RPMI8226 (cell line): ENCODE data around the gene RBFOX1.

Experiments used
- DNase-seq: peaks from one replicate; pipeline ENCODE4 v3.0.0-alpha.2; 2015

RBFOX1 gene

DNA sequence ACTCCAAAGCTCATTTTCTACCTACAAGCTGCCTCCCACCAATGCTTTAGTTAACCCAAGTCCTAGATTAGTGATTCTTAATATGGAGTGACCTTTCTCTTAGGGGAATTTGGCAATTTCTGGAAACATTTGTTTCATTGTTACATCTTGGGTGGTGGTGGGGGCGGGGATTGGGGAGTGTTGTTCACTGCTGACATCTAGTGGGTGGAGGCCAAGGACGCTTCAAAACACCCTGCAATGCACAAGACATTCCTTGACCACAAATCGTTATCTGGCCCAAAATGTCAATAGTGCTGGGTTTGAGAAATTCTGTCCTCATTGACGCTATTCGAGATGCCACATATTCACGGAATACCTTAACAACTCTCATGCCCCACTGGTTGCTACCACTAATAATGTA, 282.9 kb downstream of the RBFOX1 start:
- DNase-seq = no peak

DNA sequence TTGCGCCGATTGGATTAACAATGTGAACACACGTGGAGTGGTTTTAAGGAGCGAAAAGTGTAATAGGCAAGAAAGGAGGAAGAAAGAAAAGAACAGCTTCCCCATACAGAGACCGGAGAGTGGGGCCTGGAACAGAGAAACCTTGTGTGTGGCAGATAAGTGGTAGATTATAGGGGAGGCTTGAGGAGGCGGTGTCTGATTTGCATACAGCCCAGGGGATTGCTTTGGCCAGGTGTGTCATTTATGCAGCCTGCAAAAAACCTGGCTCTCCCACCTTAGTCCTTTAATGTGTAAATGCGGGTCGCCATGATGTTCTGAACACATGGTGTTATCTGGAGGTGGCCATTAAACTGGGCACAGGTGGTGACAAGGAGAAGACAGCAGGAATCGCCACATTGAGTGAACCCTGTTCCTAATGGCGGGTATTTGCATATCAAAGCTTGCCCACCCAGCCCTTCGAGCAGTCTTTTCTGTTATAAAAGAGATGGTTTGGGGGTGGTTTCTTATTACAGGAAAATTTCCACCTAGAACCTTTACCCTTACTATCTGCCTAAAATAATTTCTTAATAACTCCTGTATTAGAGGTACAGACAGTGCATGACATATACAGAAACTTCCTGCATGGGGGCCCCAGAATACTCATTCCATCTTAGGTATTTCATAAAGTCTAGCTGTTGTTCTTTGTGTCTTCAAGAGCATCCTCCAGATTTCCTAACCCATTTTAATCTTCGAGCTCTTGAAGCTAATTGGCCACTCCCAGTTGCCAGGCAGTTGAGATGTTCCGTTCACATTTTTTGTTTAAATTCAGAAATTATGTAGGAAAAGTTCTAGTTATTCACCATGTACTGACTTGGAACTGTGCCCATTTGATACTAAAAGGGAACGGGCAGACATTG, 292.5 kb downstream of the RBFOX1 start:
- no peak for DNase-seq

DNA sequence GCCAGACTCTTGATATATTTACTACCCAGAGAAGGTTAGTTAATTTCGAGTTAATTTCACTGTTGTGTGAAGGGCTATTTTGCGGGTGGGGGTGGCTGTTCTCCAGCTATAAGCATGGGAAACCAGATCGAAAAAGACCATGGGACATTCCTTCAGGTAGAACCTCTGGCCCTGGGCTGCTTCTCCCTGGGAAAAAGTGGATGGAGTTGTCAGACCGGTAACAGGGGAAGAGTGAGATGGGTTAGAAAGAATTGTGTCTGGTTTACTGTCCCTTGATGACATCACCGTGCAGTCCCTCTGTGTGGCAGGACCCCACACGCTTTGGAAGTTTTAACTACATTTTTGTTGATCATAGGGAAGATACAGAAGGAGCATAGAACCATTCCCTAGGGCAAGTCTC, 296.3 kb downstream of the RBFOX1 start:
- DNase-seq = no peak

DNA sequence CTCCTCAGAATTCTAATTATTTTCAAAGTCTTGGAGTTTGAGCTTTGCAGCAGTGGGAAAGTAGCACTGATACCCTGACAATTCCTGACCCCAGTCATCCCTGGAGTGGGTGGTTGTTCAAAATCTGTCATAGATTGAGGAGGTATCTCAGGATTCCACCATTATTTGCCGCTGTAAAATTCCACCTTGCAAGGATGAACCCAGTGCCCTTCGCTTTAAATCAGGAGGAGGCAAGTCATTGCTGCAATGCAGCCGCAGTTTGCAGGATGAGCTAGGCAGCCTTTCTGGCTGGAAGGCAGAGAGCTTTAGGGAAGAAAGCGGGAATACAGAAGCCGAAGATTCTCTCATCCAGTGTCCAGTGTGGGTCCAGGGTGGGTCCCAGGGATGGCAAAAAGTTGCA, 296.9 kb downstream of the RBFOX1 start:
- no peak for DNase-seq

DNA sequence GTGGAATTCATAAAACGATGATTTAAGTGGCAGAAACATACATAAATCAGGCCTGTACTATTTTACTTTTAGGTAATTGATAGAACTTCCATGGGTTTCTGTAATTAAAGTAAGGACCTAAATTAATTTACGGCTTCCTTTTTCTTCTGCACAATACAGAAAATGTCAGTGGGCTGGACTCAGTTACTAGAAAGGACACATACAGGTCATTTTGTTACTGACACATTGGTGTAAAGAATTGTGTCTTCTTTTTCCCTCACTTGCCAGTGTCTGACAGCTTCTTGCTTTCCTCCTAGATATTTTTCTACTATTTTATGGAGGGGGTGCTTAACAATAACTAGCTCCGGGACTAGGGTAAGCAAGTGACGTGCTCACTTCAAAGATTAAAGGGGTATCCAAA, 304.8 kb downstream of the RBFOX1 start:
- no peak for DNase-seq

DNA sequence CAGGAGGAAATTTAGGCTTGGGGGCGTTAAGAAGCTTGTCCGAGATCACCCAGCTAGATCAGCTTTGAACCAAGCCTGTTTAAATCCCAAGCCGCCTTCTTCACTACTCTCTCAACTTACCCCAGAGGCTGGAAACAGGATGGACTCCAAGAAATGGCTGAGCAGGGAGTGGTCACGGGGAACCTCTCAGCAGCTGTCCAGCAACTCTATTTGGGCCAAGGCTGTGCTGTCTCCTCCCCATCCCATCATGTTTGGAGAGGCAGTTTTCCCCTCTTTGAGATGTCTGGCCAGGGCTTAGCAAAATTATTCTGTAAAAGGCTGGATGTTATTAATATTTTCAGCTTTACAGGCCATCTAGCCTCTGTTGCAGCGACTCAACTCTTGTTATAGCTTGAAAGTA, 305.7 kb downstream of the RBFOX1 start:
- DNase-seq = no peak

DNA sequence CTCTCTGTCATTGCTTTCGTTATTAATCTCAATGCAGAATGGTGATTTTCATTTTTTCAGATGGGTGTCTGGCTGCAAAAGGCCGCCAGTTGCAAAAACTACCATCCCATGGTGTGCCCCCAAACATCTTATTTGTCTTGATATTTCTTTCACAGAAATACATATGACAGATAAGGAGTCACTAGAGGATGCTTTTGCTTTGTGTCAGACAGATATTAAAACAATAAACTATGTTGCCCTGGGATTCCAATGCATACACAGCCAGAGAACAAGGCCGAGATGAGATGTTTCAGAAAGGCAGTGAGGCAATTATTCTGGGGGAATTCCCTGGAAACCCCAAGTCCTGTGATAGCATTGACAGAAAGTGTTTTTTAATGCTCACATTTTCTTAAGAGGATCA, 307.7 kb downstream of the RBFOX1 start:
- no peak for DNase-seq

DNA sequence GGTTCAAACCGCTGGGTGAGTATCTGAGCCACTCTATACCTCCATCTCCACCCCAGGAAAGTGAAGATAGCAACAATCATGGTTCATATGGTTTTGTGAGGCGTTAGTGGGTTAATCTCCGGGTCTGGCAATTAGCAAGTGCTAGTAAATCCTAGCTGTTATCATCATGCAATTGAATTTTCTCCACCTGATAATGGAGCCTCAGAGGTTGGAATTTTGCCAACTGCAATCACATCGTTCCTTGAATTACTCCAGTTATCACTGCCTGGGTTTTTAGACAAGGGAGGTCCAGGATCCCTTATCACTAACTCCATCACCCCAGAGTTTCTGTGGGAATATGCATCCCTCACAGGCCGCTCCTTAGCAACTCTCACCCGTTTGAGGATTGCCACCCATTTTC, 311.5 kb downstream of the RBFOX1 start:
- no peak for DNase-seq

DNA sequence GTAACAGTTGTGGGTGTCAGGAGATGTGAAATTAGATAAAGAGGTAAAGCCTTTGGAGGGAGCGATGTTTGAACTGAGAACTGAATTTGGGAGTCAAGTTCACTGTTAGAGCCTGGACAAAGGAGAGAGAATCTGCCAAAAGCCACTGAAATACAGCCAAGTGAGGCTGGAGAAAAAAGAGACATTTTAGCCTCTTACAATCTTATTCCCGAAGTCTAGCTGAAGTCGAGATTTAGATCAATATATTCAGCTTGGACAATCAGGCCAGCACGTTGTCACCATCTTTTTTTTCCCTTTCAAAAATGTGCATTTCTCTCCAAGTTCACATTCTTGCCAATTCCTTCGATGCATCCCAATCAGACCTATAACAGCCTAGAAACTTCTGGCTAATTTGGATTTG, 312.2 kb downstream of the RBFOX1 start:
- DNase-seq = no peak

DNA sequence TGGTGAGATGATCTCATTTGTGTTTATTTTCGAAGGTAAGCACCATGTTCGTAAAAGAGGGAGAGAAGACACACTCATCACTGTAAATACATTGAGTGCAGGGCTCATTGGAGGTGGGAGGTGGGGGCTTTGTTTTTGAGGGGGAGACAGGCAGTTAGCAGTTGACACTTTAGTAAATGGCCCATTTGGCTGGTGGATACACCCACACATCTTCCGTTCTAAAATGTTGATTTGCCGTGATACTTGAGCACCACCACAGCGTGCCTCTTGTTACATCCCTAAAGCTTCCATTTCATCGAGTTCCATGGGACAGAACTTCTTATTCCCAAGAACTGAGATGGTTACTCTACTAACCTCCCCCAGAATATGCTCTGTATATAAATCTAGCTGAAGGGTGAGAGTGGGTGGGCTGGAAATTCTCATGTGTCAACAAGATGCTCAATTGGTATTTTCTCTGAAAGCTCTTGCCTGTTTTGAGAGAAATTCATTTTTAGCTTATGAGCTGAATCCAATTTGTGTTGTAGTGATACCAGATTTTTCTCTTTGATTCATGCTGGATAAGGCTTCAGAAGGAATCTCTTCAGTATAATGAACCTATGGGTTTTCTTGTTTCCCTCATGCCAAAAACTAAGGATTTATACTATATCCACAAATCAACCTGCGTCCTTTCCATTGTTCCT, 314.3 kb downstream of the RBFOX1 start:
- no peak for DNase-seq

DNA sequence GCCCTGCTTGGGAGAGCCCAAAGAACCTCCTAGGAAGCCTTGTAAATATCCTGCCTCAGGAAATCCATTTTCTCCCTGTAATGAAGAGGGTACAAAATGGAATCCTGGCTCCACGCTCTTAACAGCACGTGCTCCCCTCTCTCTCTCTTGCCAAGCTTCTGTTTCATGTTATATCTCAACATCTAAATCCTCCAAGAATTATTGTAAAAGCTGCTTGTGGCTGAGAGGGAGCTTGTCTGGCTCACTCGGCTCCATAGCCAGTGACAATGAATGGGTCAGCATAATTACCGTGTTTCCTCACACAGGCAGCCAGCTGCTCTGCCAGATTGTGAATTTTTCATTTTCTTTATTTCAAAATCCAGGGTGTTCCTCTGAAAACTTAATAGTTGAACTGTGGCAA, 317.8 kb downstream of the RBFOX1 start:
- DNase-seq = no peak

DNA sequence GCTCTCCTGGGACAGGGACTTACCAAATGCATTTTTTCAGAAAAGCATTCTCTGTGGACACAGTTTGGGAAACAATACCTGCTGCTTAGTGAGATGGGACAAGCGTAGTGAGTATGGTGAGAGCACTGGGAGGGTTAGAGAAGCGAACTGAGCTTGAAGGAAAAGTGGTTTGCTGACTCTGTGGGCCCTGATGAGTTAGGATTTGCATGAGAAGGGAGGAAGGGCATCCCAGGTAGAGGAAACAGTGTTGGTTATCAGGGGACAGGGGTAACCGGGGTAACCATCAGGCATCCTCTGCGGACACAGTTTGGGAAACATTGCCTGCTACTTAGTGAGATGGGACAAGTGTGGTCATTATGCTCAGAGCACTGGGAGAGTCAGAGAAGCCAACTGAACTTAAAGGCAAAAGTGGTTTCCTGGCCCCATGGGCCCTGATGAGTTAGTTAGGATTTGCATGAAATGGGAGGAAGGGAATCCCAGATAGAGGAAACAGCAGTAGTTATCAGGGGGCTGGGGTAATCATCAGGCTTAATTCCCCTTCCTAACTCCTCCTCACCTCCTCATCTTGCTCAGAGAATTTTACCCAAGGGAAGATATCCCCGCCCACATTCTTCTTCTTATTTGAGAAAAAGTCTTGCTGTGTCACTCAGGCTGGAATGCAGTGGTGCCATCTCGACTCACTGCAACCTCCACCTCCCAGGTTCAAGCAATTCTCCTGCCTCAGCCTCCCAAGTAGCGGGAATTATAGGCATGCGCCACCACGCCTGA, 319.3 kb downstream of the RBFOX1 start:
- DNase-seq = no peak

DNA sequence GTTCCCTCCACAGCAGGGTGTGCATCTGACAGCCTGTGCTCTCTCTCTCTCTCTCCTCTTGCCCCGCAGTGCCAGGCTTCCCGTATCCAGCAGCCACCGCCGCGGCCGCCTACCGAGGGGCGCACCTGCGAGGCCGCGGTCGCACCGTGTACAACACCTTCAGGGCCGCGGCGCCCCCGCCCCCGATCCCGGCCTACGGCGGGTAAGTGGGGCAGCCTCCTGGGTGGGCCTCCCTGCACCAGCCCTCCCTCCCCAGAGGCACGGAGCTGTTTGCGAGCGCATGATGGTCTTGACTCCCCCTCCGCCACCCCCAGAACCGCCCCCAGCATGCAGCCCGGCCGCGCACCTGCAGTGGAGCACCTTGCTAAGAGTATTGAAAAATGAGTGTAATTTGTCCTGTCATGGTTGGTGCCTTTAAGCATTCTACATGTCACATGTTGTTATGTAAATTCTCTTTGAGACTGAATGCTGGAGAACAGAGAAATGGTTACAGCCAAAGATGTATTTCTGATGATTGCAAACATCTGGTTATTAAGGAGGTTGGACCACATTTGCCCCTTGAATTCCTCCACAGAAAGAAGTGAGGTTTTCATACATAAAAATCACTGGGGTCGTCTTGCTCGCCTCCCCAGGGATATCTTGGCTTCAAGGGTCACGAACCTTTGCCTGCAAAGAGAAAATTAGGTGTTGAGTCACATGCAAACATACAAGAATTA, 321.3 kb downstream of the RBFOX1 start:
- no peak for DNase-seq

DNA sequence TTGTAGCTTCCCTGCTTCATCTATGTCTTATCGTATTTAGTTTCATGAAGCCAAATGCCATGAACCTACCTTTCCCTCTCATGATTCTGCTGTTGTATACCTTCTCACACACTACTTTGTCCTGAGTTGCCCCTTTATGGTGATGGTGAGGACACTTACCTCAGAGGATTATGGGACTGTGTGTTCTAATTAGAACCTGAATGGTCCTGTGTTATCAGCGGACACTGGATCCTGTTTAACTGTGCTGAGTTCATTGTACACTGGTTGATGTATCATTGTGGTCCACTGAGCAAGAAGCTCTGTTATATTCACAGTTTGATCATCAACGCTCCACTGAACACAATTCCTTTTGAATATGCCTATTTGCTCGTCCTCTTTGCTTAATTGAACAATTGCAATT, 343.0 kb downstream of the RBFOX1 start:
- DNase-seq = no peak

DNA sequence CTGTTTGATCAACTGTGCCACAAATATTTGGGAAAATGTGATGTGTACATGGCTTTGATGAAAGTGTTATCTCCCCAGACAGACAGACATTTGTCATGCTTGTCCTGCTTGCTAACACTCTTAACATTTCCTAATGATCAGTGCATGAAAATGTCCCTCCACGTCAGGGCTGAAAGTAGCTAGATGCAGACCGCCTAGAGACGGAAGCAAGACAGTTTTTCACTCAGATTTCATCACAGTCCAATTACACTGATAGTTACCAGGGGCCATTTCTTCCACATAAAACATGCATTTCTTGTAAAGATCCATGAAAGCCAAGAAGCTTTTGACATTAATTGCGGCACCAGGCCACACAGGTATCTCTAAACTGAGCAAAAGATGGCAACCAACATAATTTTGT, 347.7 kb downstream of the RBFOX1 start:
- no peak for DNase-seq

DNA sequence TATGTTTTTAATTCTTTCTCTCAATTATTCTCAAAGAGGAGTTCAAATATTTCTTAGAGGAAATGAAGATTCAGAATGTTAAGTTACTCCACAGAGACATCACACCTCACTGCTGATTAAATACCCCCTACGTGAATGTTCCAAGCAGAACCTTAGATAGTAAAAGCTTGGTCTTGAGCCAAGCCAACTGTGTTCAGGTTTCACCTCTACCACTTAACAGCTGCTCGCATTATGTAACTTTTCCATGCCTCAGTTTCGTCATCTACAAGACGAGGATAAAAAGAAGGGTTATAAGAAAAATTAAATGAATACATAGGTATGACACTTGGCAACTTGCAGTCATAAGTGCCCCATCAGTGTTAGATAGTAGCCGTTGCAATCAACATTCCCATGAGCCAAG, 356.2 kb downstream of the RBFOX1 start:
- no peak for DNase-seq

DNA sequence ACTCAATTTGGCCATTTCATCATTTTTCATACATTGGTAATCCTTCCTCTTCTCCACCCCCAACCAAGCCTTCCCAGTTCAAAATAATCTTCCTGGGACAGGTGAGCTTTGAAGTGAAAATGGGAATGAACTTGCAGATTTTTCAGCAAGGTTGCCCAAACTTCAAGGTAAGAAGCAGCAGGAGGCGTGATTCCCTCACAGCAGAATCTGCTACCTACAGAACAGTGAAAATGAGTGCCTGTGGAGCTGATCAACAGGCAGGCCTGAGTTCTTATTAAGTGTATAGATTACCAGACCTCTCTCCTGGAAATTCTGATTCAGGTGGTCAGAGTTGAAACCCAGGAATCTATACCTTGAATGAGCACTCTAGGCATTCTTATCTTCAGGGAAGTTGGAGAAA, 356.6 kb downstream of the RBFOX1 start:
- DNase-seq = no peak

DNA sequence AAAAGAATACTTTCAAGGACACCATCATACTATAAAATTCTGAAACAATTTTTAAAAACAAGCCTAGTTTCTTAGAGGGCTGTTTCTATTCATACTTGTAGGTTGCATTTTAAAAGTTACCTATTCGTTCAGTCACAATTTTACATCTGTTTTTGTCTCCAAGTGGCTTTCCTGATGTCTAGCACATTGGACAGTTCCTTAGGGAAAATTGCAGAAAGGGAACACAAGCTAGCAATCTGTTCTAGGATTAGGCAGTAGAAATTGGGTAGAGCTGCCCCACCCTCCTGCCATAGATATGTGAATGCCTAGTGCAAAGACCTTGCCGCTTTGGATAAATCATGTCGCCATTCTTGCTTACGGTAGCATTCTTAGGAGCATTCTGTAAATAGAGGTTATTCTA, 358.9 kb downstream of the RBFOX1 start:
- no peak for DNase-seq

DNA sequence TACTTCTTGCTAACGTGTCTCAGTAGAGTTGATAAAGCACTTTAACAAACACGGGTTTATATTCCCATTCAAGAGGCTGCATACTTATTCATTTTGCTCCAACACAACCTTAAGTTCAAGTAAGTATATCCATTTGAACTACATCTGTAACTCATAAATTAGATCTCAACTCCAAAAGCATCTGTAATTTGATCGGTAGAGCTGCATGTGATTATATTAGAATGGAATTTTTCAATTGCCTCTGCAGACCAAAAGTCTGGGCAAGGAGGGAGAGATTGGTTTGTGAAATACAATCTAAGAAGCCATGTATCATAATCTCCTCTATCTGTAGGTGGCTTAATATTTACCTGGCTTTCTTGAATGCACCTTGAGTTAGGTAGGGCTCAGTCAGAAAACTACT, 371.0 kb downstream of the RBFOX1 start:
- no peak for DNase-seq

DNA sequence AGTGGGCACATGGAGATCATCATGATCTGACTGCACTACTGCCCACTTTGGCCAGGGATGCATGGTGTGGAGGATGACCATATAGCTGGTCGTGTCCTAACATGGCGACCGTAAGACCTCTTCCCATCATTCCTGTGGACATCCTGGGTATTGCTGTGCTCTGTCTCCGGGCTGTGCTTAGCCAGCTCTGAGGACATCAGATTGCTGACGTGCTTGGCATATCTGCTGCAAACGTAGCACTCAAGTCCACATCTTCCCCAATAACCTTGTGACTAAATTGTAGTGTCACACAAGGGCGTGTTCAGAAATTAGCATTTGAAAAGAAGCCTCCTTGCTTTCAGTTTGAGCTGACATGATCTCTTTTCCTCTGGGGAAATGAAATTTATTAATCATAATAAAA, 373.2 kb downstream of the RBFOX1 start:
- DNase-seq = no peak

DNA sequence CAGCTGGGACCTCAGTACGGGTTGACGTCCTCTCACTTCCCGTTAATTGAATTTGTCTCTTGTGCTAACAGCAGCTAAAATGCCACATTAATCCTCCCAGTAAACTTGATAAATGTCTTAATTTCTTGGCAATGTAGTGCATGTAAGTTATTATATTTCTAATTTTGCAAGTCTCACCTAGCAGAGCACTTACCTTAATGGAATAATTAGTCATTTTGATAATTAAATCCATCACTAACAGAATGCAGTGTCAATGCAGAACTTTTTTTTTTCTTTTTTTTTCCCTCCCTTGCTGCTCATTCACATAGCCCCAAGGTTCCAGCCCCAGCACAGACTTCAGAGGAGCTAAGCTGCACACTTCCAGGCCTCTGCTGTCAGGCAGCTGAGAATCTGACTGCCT, 376.5 kb downstream of the RBFOX1 start:
- DNase-seq = no peak

DNA sequence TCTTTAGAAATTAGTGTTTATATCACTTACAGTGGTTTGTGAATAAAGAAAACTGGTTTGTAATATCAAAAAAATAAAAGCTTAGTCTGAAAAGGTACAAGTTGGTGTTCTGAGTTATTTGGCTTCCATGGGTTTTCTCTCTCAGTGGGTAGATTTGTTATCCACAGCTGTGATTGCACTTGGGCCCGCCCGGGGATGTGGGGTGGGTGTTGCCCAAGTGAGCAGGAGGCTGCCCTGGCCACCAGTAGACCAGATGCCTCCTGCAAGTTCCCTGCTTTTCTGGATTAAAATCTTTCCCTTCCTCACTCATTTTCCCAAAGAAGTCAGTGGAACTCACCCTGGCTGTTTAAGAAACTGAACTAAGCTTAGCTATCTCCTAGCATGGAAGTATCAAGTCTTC, 380.6 kb downstream of the RBFOX1 start:
- no peak for DNase-seq

DNA sequence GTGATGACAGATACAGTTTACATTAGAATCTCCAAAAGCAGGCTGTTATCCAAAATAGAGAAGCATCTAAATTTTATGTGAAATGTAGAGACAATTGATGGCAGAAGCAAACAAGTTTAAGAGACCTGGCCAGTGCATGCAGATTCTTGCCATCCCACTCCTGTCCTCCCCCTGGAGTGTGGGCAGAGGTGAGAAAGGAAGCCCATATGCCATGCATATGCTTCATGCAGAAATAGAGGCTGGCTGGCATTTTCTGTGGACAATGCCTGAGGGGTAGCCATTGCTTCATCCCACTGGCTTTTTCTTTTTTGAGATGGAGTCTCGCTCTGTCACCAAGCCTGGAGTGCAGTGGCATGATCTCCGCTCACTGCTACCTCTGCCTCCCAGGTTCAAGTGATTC, 382.1 kb downstream of the RBFOX1 start:
- DNase-seq = no peak
